ENCODE results near the gene ROCK2.

DNA sequence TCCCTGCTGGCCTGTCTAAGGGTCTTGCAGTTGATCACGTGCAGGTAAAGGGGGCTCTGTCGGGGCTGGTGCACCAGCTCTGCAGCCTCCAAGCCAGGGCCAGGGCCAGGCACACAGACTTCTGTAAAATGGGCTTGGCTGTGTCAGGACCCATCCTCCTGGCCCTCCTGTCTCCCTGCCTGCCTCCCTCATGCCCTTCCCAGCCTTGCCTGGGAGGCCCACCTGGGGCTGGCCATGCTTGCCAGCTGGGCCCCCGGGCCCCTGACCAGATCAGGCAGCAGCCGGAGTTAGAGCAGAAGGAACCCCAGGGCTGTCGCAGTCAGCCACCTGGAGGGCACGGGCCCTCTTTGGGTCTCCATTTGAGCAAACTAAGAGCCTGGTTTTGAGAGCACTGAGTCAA, 187.1 kb downstream of the ROCK2 start:
- TF ChIP-seq, protein P1, sequence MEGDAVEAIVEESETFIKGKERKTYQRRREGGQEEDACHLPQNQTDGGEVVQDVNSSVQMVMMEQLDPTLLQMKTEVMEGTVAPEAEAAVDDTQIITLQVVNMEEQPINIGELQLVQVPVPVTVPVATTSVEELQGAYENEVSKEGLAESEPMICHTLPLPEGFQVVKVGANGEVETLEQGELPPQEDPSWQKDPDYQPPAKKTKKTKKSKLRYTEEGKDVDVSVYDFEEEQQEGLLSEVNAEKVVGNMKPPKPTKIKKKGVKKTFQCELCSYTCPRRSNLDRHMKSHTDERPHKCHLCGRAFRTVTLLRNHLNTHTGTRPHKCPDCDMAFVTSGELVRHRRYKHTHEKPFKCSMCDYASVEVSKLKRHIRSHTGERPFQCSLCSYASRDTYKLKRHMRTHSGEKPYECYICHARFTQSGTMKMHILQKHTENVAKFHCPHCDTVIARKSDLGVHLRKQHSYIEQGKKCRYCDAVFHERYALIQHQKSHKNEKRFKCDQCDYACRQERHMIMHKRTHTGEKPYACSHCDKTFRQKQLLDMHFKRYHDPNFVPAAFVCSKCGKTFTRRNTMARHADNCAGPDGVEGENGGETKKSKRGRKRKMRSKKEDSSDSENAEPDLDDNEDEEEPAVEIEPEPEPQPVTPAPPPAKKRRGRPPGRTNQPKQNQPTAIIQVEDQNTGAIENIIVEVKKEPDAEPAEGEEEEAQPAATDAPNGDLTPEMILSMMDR (conservative IDR thresholded peaks at IDR 0.05), result no peak
- TF ChIP-seq ZFX (IDR thresholded peaks at IDR 0.05), result no peak

All from C4-2B (cell line).